ENCODE results near the gene MTUS2. TPM values are rescaled to one million over a fixed set of nuclear protein-coding genes. Genes with fewer than 3 reads are reported as not detected.
A peak's percentile ranks its signal among the peaks of the same experiment; 100 is the strongest.

Gene MTUS2
- total RNA-seq, 2 donors from 2014 or later, result 4.0 to 5.4 TPM

- no peak for DNase-seq
- ATAC-seq, result no peak
- peaks cover 0 to under 1% of the 10 kb centered on the region in 2 donors for H3K36me3 ChIP-seq (replicated peaks in 1 of 2; ENCODE audit: insufficient read depth in 1 of 2, low read depth in 2 of 2)
- no peak overlapping the region for H3K4me3 ChIP-seq
- H3K27ac ChIP-seq, result no peak overlapping the region
- TF ChIP-seq CTCF (IDR thresholded peaks at IDR 0.05) (no peak), POLR2A (IDR thresholded peaks at IDR 0.05) (no peak)
- no peaks in the 10 kb centered on the region for H3K9me3 ChIP-seq
- H3K4me1 ChIP-seq, result peaks cover 15% of the 10 kb centered on the region
- no peaks in the 10 kb centered on the region for H3K27me3 ChIP-seq
- 74 to 89% methylated on average over 4 to 5 of the region's 5 CpGs for WGBS, 2 donors
- intact Hi-C loops (cut with DNase I), result no loop called here
Measured at GRCh38 chr13:29540799-29541198, 720.7 kb downstream of the MTUS2 start.

GRCh38 chr13:29541400-29541799, 721.3 kb downstream of the MTUS2 start:
- H3K27ac ChIP-seq, result no peak overlapping the region
- no peak overlapping the region for H3K4me3 ChIP-seq
- intact Hi-C loops (cut with DNase I), result no loop called here
- ATAC-seq, result no peak
- no peaks in the 10 kb centered on the region for H3K36me3 ChIP-seq (replicated peaks in 1 of 2; ENCODE audit: insufficient read depth in 1 of 2, low read depth in 2 of 2)
- DNase-seq, result no peak
- H3K9me3 ChIP-seq, result no peaks in the 10 kb centered on the region
- TF ChIP-seq CTCF (IDR thresholded peaks at IDR 0.05) (no peak), POLR2A (IDR thresholded peaks at IDR 0.05) (no peak)
- H3K27me3 ChIP-seq, result no peaks in the 10 kb centered on the region
- 92% methylated on average over 4 of the region's 4 CpGs for WGBS, 2 donors
- peaks cover 15% of the 10 kb centered on the region for H3K4me1 ChIP-seq

GRCh38 chr13:29542381-29542780, 722.2 kb downstream of the MTUS2 start:
- TF ChIP-seq POLR2A (IDR thresholded peaks at IDR 0.05), result no peak
- TF ChIP-seq CTCF (IDR thresholded peaks at IDR 0.05), result no peak
- 95 to 97% methylated on average over 8 of the region's 8 CpGs for WGBS, 2 donors
- Histone ChIP-seq H3K4me1 (peaks cover 15% of the 10 kb centered on the region), H3K27ac (no peak overlapping the region), H3K9me3 (no peaks in the 10 kb centered on the region), H3K4me3 (no peak overlapping the region), H3K36me3 (replicated peaks in 1 of 2; ENCODE audit: insufficient read depth in 1 of 2, low read depth in 2 of 2) (no peaks in the 10 kb centered on the region), H3K27me3 (no peaks in the 10 kb centered on the region)
- DNase-seq (no peak), ATAC-seq (no peak)
- intact Hi-C loops (cut with DNase I), result no loop called here

GRCh38 chr13:29543230-29544215, 723.4 kb downstream of the MTUS2 start:
- Histone ChIP-seq H3K4me1 (peaks cover 25% of the 10 kb centered on the region), H3K27me3 (no peaks in the 10 kb centered on the region)
- TF ChIP-seq POLR2A (IDR thresholded peaks at IDR 0.05) (no peak), CTCF (IDR thresholded peaks at IDR 0.05) (peak in 1 of 7 experiments; percentile 16)

More at GRCh38 chr13:29543230-29544215, 723.4 kb downstream of the MTUS2 start:
- no peak for DNase-seq
- intact Hi-C loops (cut with DNase I), result no loop called here
- no peak overlapping the region for H3K27ac ChIP-seq
- no peaks in the 10 kb centered on the region for H3K36me3 ChIP-seq (replicated peaks in 1 of 2; ENCODE audit: insufficient read depth in 1 of 2, low read depth in 2 of 2)
- ATAC-seq, result no peak
- H3K4me3 ChIP-seq, result no peak overlapping the region
- WGBS, 2 donors, result 86 to 90% methylated on average over 16 of the region's 16 CpGs
- H3K9me3 ChIP-seq, result no peaks in the 10 kb centered on the region

All from body of pancreas (tissue), 4 donors.